Lower leg skin (tissue), 4 donors: Measurements from ENCODE around the gene CD82. TPM values are rescaled to one million over a fixed set of nuclear protein-coding genes. Genes with fewer than 3 reads are reported as not detected.

Source experiments
- DNase-seq, 2 donors: peaks; one replicate each; pipeline ENCODE4 v3.0.0-alpha.2; 2019; ENCODE audit warnings: low spot score in 2 of 2
- H3K4me3 ChIP-seq: fragments of 200-600 bp; sonication (generic); 2 replicates; pipeline ENCODE4 v1.5.1; 2017; ENCODE audit warnings: mild to moderate bottlenecking, low read depth; ENCODE audit not compliant: poor library complexity, severe bottlenecking
- POLR2A ChIP-seq, 2 donors: fragments of 450-650 bp; IDR thresholded peaks; one replicate each; pipeline ENCODE4 v1.6.1; 2016 to 2017; ENCODE audit warnings: antibody characterized with exemption in 2 of 2, mild to moderate bottlenecking in 1 of 2, moderate library complexity in 1 of 2
- WGBS, 2 donors: methylation state at CpG; one replicate each; pipeline ENCODE4 v1.1.5; 2018; 5-methylcytosine and 5-hydroxymethylcytosine counted together
- intact Hi-C: fragments of 100-400 bp; cut with DNase I; formaldehyde crosslinking; loops from one replicate; pipeline ENCODE4 v1.15.0; 2023; ENCODE audit warnings: low total_unique reads
- total RNA-seq, 4 donors: library from RNA; depleted of rRNA; stranded (reverse); fragments of >200 nt; gene quantifications; one replicate each; pipeline ENCODE4 v1.1.0, GENCODE V29; 2016
- TF ChIP-seq, protein P1 (sequence below), 3 donors: fragments of 450-650 bp; IDR thresholded peaks; one replicate each; pipeline ENCODE4 v1.5.1; 2016; ENCODE audit warnings: antibody characterized with exemption in 3 of 3, mild to moderate bottlenecking in 3 of 3, moderate library complexity in 2 of 3

The CD82 gene
- total RNA-seq, 4 donors from 2014 or later: 47.1 to 95.4 (median 76.6) TPM

DNA sequence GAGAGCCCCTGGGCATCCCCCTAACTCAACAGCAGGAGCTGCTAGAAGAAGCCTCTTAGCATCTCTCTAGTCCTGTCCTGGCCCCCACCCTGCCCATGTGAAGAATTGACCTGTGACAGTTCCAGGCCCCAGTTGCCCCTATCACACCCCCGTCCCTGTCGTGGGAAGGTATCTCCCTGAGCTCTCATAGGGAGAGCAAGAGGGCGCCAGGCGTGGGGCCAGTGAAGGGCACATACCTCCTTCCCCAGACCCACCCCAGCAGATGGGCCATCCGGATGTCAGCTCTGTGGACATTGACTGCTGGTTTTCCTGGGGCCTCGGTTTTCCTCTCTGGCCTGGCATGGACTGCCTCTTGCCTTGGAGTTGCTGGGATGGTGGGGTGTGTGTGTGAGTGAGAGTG lies 29.5 kb downstream of the CD82 start:
- intact Hi-C loops: no loop called here
- H3K4me3 ChIP-seq: no peak overlapping the region
- DNase-seq: no peak
- WGBS, 2 donors: 63 to 78% methylated on average over 3 to 6 of the region's 6 CpGs
- TF ChIP-seq, protein P1, sequence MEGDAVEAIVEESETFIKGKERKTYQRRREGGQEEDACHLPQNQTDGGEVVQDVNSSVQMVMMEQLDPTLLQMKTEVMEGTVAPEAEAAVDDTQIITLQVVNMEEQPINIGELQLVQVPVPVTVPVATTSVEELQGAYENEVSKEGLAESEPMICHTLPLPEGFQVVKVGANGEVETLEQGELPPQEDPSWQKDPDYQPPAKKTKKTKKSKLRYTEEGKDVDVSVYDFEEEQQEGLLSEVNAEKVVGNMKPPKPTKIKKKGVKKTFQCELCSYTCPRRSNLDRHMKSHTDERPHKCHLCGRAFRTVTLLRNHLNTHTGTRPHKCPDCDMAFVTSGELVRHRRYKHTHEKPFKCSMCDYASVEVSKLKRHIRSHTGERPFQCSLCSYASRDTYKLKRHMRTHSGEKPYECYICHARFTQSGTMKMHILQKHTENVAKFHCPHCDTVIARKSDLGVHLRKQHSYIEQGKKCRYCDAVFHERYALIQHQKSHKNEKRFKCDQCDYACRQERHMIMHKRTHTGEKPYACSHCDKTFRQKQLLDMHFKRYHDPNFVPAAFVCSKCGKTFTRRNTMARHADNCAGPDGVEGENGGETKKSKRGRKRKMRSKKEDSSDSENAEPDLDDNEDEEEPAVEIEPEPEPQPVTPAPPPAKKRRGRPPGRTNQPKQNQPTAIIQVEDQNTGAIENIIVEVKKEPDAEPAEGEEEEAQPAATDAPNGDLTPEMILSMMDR (IDR thresholded peaks at IDR 0.05): no peak
- TF ChIP-seq POLR2A (IDR thresholded peaks at IDR 0.05): no peak

GRCh38 chr11:44595964-44596381 lies 30.5 kb downstream of the CD82 start:
- intact Hi-C loops: no loop called here
- 25 to 28% methylated on average over 10 of the region's 10 CpGs for WGBS, 2 donors
- peak in 1 of 2 donors; percentile 41 for DNase-seq

GRCh38 chr11:44596525-44597276 lies 31.2 kb downstream of the CD82 start:
- WGBS, 2 donors: 62 to 68% methylated on average over 13 of the region's 13 CpGs
- no peak for DNase-seq
- H3K4me3 ChIP-seq: no peak overlapping the region
- TF ChIP-seq POLR2A (IDR thresholded peaks at IDR 0.05): no peak
- TF ChIP-seq, protein P1 (IDR thresholded peaks at IDR 0.05): no peak
- intact Hi-C loops: no loop called here

More at GRCh38 chr11:44595964-44596381, 30.5 kb downstream of the CD82 start:
- H3K4me3 ChIP-seq: no peak overlapping the region
- no peak for TF ChIP-seq POLR2A (IDR thresholded peaks at IDR 0.05)
- TF ChIP-seq, protein P1 (IDR thresholded peaks at IDR 0.05): no peak

DNA sequence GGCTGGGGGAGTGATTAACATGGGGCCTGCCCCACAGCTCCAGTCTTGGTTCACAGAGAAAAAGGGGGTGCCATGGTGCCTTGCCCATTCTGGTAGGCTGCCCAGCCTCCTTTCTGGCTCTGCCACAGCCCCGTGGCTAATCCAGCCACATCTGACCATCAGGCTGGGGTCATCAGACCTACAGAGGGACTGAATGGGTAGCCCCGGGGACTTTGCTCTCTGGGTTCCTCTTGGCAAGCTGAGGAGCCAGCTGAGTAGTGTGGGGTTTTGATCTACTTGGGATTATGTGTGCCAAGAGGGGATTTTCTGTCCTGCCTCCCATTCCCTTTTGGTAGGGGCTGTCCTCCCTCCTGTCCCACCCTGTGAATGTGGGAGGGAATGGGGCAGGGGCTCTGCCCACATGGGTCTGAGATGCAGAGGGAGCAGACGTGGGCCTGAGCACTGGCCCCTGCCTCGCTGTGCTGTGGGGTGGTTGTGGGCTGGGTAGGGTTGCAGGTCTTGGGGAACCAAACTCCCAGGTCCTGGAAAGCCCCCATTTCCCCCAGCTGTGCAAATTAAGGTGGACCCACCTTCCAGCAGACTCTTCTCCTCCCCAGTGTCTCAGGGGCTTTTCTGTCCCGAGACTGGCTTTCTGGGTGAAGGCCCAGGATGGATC lies 32.0 kb downstream of the CD82 start:
- intact Hi-C loops: no loop called here
- WGBS, 2 donors: 70 to 85% methylated on average over 5 of the region's 5 CpGs
- H3K4me3 ChIP-seq: no peak overlapping the region
- DNase-seq: no peak
- TF ChIP-seq, protein P1 (IDR thresholded peaks at IDR 0.05): no peak
- TF ChIP-seq POLR2A (IDR thresholded peaks at IDR 0.05): no peak

DNA sequence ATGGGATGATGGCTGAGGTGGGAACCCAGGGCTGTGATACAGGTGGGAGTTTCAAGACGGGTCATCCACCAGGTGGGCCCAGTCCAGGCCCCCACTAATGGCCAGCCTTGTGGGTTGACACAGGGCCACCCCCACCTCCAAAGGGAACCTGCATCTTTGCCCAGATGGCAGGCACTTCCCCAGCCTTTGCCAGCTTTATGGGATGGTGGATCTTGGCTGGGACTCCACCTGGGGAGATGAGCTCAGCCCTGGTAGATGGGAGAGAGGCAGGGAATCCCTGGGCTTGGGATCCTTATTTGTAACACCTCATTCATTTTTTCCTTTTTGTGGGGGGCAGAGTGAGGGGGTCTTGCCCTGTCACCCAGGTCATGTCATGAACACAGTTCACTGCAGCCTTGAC lies 33.4 kb downstream of the CD82 start:
- 89 to 100% methylated on average over 1 of the region's 1 CpG for WGBS, 2 donors
- intact Hi-C loops: no loop called here
- no peak overlapping the region for H3K4me3 ChIP-seq
- TF ChIP-seq, protein P1 (IDR thresholded peaks at IDR 0.05): no peak
- no peak for TF ChIP-seq POLR2A (IDR thresholded peaks at IDR 0.05)
- no peak for DNase-seq
